Measurements from ENCODE around the gene CDK14. TPM values are rescaled to one million over a fixed set of nuclear protein-coding genes. Genes with fewer than 3 reads are reported as not detected.

The CDK14 gene
- polyA plus RNA-seq, 1 donor from 2014 or later: 25.1 TPM

DNA sequence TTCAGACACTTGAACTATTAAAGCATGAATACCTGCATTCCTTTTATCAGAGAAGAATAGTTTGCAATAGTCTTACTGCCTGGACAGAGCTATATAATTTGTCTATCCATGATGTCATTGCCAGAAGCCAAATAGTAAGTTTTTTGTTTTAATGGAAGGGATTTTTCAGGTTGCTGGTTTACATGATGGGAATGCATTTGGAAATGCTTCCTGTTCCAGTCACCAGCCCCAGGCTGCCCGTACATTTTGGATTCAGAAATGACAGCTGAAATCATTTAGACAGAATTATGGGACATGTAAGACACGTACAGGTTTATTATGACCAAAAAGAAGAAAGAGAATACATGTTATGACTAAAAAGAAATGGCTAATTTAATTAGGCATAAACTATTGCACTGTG is 293.1 kb downstream of the CDK14 start:
- Histone ChIP-seq H4K20me1 (ENCODE audit: insufficient read depth) (no peaks in the 10 kb centered on the region), H3F3A (ENCODE audit: insufficient read depth, low read length, poor library complexity, severe bottlenecking) (no peaks in the 10 kb centered on the region), H3K27me3 (ENCODE audit: insufficient read depth, low read depth, low read length) (no peaks in the 10 kb centered on the region), H3K79me2 (replicated peaks; ENCODE audit: insufficient read depth, low read length) (no peaks in the 10 kb centered on the region), H3K4me2 (ENCODE audit: low read length) (no peak overlapping the region), H3K9me3 (ENCODE audit: low read length) (no peaks in the 10 kb centered on the region), H2AFZ (ENCODE audit: low read depth, low read length) (no peak overlapping the region), H3K4me3 (ENCODE audit: low read length) (no peak overlapping the region), H3K9me2 (ENCODE audit: insufficient read depth, low read length) (no peaks in the 10 kb centered on the region), H3K27ac (ENCODE audit: low read length) (no peak overlapping the region), H3K9ac (ENCODE audit: low read length) (no peak overlapping the region), H3K36me3 (ENCODE audit: insufficient read depth, low read length) (no peaks in the 10 kb centered on the region)
- TF ChIP-seq, protein P1, sequence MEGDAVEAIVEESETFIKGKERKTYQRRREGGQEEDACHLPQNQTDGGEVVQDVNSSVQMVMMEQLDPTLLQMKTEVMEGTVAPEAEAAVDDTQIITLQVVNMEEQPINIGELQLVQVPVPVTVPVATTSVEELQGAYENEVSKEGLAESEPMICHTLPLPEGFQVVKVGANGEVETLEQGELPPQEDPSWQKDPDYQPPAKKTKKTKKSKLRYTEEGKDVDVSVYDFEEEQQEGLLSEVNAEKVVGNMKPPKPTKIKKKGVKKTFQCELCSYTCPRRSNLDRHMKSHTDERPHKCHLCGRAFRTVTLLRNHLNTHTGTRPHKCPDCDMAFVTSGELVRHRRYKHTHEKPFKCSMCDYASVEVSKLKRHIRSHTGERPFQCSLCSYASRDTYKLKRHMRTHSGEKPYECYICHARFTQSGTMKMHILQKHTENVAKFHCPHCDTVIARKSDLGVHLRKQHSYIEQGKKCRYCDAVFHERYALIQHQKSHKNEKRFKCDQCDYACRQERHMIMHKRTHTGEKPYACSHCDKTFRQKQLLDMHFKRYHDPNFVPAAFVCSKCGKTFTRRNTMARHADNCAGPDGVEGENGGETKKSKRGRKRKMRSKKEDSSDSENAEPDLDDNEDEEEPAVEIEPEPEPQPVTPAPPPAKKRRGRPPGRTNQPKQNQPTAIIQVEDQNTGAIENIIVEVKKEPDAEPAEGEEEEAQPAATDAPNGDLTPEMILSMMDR (IDR thresholded peaks at IDR 0.05; ENCODE audit: poor library complexity, severe bottlenecking): no peak
- no peak for TF ChIP-seq TAF1 (IDR thresholded peaks at IDR 0.05; ENCODE audit: low read depth)

- Histone ChIP-seq H3K27ac (ENCODE audit: low read length) (no peak overlapping the region), H3K9me3 (ENCODE audit: low read length) (no peaks in the 10 kb centered on the region), H3K79me2 (replicated peaks; ENCODE audit: insufficient read depth, low read length) (no peaks in the 10 kb centered on the region), H3K36me3 (ENCODE audit: insufficient read depth, low read length) (no peaks in the 10 kb centered on the region), H2AFZ (ENCODE audit: low read depth, low read length) (no peak overlapping the region), H4K20me1 (ENCODE audit: insufficient read depth) (no peaks in the 10 kb centered on the region), H3K4me3 (ENCODE audit: low read length) (no peak overlapping the region), H3K4me2 (ENCODE audit: low read length) (no peak overlapping the region), H3K27me3 (ENCODE audit: insufficient read depth, low read depth, low read length) (no peaks in the 10 kb centered on the region), H3K9me2 (ENCODE audit: insufficient read depth, low read length) (no peaks in the 10 kb centered on the region), H3K9ac (ENCODE audit: low read length) (no peak overlapping the region), H3F3A (ENCODE audit: insufficient read depth, low read length, poor library complexity, severe bottlenecking) (no peaks in the 10 kb centered on the region)
- TF ChIP-seq EZH2 (IDR thresholded peaks at IDR 0.05; ENCODE audit: borderline replicate concordance, insufficient read depth, low read length, poor library complexity, severe bottlenecking) (no peak), RAD21 (conservative IDR thresholded peaks at IDR 0.05) (no peak), EP300 (conservative IDR thresholded peaks at IDR 0.05; ENCODE audit: poor library complexity, severe bottlenecking) (no peak), TAF1 (IDR thresholded peaks at IDR 0.05; ENCODE audit: low read depth) (no peak), POLR2AphosphoS5 (IDR thresholded peaks at IDR 0.05) (no peak), SMC3 (conservative IDR thresholded peaks at IDR 0.05; ENCODE audit: poor library complexity) (no peak)
- TF ChIP-seq, protein P1 (IDR thresholded peaks at IDR 0.05; ENCODE audit: poor library complexity, severe bottlenecking): no peak
Observed at GRCh38 chr7:90889644-90890043, 293.5 kb downstream of the CDK14 start.

DNA sequence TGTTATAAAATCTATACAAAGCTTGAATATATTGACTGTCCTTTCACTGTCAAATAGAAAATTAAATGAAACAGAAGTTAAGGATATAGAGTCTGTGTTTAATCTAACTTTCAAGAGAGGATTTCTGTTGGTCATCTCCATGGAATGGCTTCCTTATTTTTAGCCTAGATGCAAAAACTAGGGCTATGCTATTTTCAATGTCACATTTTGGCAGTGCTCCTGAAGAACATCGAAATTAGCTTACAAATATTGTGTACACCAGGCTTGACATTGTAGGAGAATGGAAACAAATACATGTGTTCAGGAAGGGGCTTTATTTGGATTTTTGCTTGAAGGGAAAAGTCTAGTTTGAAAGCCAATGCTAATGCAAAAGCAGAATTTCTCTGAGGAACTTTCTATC is 295.4 kb downstream of the CDK14 start:
- no peaks in the 10 kb centered on the region for H3K9me2 ChIP-seq (ENCODE audit: insufficient read depth, low read length)
- H4K20me1 ChIP-seq (ENCODE audit: insufficient read depth): no peaks in the 10 kb centered on the region
- H3K9ac ChIP-seq (ENCODE audit: low read length): no peak overlapping the region
- no peaks in the 10 kb centered on the region for H3K9me3 ChIP-seq (ENCODE audit: low read length)
- H3K4me2 ChIP-seq (ENCODE audit: low read length): no peak overlapping the region
- H3F3A ChIP-seq (ENCODE audit: insufficient read depth, low read length, poor library complexity, severe bottlenecking): no peaks in the 10 kb centered on the region
- H3K4me3 ChIP-seq (ENCODE audit: low read length): no peak overlapping the region
- TF ChIP-seq, protein P1 (IDR thresholded peaks at IDR 0.05; ENCODE audit: poor library complexity, severe bottlenecking): no peak
- TF ChIP-seq RAD21 (conservative IDR thresholded peaks at IDR 0.05) (no peak), EP300 (conservative IDR thresholded peaks at IDR 0.05; ENCODE audit: poor library complexity, severe bottlenecking) (no peak), EZH2 (IDR thresholded peaks at IDR 0.05; ENCODE audit: borderline replicate concordance, insufficient read depth, low read length, poor library complexity, severe bottlenecking) (no peak), TAF1 (IDR thresholded peaks at IDR 0.05; ENCODE audit: low read depth) (no peak), SMC3 (conservative IDR thresholded peaks at IDR 0.05; ENCODE audit: poor library complexity) (no peak), POLR2AphosphoS5 (IDR thresholded peaks at IDR 0.05) (no peak), MXI1 (conservative IDR thresholded peaks at IDR 0.05; ENCODE audit: poor library complexity, severe bottlenecking) (no peak)
- TF ChIP-seq, protein P2, sequence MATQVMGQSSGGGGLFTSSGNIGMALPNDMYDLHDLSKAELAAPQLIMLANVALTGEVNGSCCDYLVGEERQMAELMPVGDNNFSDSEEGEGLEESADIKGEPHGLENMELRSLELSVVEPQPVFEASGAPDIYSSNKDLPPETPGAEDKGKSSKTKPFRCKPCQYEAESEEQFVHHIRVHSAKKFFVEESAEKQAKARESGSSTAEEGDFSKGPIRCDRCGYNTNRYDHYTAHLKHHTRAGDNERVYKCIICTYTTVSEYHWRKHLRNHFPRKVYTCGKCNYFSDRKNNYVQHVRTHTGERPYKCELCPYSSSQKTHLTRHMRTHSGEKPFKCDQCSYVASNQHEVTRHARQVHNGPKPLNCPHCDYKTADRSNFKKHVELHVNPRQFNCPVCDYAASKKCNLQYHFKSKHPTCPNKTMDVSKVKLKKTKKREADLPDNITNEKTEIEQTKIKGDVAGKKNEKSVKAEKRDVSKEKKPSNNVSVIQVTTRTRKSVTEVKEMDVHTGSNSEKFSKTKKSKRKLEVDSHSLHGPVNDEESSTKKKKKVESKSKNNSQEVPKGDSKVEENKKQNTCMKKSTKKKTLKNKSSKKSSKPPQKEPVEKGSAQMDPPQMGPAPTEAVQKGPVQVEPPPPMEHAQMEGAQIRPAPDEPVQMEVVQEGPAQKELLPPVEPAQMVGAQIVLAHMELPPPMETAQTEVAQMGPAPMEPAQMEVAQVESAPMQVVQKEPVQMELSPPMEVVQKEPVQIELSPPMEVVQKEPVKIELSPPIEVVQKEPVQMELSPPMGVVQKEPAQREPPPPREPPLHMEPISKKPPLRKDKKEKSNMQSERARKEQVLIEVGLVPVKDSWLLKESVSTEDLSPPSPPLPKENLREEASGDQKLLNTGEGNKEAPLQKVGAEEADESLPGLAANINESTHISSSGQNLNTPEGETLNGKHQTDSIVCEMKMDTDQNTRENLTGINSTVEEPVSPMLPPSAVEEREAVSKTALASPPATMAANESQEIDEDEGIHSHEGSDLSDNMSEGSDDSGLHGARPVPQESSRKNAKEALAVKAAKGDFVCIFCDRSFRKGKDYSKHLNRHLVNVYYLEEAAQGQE (IDR thresholded peaks at IDR 0.05; ENCODE audit: borderline replicate concordance): no peak
- no peak overlapping the region for H2AFZ ChIP-seq (ENCODE audit: low read depth, low read length)
- no peaks in the 10 kb centered on the region for H3K79me2 ChIP-seq (replicated peaks; ENCODE audit: insufficient read depth, low read length)
- H3K36me3 ChIP-seq (ENCODE audit: insufficient read depth, low read length): no peaks in the 10 kb centered on the region
- no peaks in the 10 kb centered on the region for H3K27me3 ChIP-seq (ENCODE audit: insufficient read depth, low read depth, low read length)
- no peak overlapping the region for H3K27ac ChIP-seq (ENCODE audit: low read length)
